Measurements from ENCODE around the gene CALML5.

The CALML5 gene

DNA sequence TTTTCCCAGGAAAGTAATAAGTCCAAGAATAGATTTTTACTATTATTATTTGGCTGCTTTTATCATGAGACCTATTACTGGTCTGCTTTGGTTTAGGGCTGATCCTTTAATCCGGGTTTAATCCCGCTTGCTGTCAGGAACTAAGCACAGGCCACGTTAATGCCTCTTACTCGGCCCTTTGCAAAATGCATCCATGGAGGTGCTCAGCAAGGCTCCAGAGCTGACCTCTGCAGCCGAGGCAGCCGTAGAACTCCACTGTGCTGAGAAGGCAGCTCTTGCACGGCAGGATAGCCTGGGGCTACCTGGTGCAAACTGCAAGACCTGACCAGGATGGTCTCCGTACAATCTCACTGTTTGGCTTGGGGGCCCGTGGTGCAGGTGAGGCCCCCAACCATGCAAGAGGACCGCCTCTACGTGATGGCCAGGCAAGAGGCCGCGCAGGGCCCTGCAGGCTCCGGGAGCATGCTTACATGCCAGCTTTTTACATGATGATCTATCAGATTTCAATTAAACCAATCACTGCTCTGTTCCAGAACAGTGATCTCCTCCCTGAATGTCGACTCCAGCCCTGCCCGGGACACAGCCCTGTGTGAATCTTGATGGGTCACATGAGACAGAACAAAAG lies 15.0 kb upstream of the CALML5 start:
- no peak for DNase-seq

DNA sequence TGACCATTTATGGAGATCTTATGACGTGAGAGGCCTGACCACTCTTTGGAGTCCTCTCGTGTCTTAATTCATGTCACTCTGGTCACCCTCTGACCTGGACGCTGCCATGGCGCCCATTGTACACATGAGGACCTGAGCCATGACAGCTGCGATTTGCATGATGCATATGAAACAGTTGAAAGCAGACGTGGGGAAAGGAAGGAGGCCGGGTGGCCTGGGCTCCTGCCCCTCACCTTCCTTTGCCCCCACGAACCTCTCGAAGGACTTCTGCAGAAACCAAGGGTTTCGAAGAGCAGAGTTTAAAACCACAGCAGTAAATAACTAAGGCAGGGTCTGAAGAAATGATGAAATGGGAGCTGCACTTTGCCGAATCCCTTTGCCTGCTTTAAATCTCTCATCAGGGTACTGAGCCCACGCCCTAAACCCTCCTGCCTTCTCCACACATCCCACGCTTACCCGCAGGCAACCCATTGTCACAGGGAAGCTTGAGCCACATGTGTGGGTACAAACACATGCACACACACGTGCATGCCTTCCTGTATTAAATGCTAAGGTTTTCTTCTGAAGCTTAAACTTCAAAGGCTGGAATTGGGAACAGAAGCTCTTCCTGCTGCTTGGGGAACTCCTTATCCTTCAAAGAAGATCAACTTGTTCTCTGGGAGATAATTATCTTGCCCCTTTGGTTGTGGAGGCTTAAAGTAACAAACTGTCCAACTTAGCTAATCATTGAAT lies 13.7 kb upstream of the CALML5 start:
- DNase-seq, result no peak

DNA sequence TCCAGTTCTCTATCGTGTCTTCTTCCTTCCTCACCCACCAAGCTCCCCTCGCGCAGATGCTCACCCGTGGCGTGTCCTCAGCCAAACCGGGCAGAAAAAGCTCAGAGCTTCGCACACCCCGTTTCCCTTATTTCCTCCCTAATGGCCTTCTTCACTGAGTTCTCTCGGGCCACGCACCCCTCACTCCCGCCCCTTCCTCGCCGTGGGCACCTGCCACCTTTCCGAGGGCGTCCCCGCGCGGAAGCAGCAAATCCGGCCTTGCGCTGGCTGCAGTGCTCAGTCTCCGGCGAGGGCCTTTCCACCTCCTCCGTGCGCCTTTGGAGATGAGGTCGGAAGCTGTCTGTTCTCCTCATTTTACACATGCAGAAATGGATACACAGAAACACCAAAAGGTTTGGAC lies 13.0 kb upstream of the CALML5 start:
- DNase-seq, result no peak

DNA sequence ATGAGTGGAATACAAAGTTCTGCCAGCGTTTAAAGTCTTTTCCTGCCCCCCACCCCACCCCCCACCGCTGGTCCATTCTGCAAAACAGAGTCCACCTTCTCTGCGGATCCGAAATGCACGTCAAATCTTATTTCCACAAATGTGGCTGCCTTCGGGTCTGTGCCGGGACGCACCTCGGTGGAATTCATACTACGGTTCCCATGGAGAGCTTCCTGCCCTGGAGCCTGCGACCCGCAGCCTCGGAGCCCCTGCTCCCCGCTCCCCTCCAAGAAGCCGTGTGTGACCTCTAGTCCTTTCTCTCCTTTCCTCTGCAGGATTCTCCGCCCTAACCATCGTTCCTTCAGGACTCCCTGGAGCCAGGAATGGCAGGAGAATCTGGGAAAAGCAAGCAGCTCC lies 12.5 kb upstream of the CALML5 start:
- no peak for DNase-seq

DNA sequence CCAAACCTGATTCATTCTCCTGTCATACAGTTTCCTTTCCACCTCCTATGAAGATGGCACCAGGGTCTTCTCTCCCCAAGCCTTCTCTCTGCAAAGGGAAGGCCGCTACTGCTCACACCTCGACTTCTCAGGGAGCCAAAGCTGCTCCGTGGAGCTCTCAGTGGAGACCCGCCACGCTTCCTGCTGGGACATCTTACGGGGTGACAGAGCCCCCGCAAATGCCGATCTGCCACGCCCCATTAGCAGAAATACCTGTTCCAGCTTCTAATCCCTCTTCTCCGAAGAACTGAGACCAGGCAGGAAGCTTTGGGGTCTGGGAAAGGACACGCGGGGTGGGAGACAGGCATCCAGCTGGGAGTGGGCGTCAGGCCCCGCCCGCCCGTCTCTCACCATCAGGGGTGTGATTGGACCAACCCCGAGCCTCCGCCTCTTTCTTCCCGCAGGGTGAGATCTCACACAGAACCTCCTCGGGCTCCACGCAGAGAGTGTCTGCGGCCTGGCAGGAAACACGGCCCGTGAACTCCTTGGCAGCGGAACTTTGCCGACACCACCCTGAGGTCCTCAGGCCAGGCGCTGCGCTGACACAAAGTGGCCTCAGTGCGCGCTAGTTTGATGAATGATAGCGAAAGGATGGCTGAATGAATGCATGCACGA lies 12.0 kb upstream of the CALML5 start:
- DNase-seq, result no peak

DNA sequence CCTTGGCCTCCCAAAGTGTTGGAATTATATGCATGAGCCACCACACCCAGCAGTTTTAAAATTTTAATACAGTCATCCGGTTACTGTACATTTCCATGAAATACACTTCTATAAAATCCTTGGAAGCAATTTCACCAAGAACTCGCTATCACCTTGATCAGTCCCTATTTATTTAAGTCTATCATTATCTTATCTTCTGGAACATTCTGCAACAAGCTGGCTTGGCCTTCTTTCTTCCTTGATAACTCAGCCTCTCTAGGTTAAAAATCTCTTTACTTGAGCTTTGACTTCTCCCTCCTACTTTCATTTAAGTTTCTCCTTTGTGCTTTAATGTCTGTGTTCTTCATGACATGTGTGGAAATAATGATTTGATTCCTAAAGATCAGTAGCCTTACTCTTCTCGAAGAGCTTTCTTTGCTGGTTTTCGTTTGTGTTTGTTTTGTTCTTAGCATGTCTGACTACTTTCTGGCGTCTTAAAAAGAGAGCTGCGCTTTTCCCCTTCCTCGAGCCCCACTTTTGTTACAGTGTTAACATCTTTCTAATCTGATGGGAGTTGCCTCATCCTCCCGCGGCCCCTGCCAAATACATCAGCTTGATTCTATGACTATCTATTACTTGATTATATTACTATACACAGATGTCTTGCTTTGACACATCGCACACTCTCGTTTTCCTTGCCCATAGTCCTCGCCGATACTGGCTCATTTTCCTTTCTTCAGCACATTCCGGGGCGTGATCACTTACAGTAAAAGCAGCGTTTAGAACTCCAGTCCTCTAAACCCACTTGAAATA lies 11.1 kb upstream of the CALML5 start:
- DNase-seq, result no peak

DNA sequence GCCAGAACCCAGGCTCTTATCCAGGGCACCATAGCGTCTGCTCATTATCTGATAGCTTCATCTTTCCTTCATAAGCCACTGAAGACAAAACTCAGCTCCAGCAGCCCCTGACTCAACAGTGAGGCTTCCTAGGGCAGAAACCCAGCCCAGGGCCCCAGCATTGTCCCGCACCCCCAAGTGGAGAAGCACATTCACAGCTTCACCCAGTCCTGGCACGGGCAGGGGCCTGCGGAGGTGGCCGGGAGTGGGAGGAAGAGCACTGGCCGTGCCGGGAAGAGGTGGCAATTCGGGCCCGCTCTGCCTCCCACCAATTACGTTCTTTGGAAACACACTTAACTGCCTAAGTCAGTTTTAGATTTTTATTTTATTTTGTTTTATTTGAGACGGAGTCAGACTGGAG lies 10.3 kb upstream of the CALML5 start:
- DNase-seq, result no peak

DNA sequence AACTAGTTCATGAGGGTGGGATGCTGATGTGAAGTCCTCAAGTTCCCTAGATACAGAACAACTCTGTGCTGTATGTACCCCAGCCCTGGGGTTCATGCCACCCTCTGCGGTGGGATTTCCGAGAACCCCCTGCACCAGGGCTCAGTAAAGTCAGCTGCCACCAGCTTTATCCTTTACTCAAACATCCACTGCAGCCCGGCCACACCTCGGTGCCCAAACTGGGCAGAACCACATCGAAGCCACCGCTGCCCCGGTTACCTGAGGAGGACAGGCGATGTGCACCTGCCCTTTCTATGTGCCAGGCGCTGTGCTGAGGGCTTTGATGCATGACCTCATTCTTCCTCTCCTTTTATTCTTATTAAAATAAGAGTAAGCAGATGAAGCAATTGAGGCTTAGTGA lies 9.9 kb upstream of the CALML5 start:
- no peak for DNase-seq

DNA sequence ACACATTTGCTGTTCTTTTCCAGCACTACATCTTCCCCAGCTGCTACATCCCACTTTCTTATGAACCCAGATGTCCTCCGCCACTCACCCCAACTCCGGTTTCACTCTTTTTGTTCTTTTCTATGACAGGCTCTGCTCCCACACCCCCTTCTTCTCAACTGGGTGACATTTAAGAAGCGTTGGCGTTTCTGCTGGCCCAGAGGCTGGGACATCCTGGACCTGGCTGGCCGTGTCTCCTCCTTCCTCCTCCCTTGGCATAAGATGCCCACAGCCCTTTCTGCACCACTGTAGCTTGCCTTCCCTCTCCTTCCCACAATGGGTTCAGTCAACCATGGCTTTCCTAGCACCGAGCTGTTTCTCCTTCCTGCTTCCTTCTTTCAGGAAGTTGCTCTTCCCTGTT lies 9.4 kb upstream of the CALML5 start:
- DNase-seq, result no peak

DNA sequence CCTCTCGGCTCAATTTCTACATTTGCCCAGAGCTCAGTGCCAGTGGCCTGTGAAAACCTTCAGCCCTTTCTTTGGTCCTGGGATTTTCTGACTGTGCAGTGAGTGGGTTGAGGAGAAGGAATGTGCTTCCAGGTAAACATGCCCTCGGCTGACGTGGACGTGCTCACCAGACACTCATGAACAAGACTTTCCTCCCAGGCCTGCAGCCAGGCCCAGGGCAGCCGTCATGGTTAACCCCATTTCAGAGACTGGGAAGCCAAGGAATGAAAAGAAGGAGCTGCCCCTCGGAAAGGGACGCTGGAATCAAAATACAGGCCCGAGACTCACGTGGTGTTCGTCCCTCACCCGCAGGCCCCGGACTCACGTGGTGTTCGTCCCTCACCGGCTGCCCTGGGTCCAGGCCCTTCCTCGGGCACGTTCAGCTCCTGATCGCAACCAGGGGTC lies 8.8 kb upstream of the CALML5 start:
- DNase-seq, result no peak

DNA sequence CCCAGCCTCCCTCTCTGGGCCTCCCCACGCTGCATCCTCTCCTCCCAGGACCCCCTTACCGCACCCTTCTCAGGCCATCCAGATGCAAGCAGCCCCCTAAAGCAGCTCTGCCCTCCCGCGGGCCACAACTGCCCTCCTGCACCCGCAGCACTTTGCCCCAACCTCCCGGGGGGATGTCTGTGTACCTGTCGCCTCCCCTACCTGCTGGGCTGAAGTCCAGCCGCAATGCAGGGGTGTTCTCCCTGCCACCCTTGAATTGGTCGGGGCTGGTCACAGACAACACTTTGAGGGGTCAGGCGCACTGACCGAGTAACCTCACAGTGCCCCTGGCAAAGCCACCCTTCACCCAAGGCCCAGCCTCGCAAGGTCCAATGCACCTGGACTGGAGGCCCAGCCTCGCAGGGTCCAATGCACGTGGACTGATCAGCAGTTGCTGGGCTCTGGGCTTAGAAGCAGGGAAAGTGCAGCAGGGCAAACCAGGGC lies 8.3 kb upstream of the CALML5 start:
- DNase-seq, result no peak

DNA sequence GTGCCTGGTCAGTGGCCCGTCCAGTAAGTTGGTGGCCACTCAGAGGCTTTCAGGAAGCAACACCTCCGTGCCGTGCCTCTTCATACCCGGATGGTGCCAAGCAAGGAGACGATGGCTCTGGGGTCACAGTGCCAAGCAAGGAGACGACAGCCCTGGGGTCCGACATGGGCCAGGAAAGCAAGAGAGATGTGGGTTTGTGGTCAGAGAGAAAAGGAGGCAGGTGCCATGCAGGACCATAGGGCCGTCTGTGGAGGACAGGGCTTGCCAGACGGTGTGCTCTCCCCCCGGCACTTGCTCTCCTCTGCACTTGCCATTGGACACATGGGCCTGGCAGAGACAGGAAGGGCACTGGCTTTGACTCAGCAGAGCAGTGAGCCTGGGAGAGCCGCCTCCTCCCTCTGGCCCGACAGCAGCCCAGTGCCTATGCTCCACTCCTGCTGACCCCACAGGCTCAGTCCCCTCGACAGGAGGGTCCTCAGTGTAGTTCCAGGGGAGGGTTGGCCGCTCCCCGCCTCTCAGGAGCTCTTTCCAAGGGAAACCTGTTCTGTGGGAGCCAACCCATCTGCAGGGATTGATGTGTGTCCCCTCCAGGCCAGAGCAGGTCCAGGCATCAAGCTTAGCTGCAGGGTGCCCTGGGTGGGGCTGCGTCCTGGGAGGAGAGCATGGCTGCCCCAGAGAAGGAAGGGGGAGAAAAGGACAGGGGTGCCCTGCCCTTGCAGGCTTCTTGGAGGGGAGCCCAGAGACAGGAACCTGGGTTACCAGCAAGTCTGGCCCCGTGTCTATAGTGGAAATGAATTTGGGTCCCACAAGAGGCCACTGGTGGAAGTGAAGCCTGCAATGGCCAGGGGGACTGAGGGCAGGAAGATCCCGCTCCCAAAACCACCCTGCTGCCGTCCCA lies 7.6 kb upstream of the CALML5 start:
- no peak for DNase-seq

DNA sequence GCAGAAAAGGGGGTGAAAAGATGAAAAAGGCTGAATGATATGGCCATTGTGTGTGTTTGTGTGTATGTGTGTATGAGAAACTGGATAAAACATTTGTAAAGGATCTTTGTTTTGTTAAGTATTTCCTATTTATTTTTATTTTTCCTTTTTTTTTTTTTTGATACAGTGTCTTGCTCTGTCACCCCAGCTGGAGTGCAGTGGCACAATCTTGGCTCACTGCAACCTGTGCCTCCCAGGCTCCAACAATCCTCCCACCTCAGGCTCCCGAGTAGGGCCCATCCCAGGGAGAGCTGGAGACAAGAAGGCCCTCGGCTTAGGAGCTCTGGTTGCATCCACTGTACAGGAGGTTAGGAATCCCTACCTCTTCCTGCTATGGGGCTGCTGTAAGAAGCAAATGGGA lies 6.9 kb upstream of the CALML5 start:
- DNase-seq, result no peak

DNA sequence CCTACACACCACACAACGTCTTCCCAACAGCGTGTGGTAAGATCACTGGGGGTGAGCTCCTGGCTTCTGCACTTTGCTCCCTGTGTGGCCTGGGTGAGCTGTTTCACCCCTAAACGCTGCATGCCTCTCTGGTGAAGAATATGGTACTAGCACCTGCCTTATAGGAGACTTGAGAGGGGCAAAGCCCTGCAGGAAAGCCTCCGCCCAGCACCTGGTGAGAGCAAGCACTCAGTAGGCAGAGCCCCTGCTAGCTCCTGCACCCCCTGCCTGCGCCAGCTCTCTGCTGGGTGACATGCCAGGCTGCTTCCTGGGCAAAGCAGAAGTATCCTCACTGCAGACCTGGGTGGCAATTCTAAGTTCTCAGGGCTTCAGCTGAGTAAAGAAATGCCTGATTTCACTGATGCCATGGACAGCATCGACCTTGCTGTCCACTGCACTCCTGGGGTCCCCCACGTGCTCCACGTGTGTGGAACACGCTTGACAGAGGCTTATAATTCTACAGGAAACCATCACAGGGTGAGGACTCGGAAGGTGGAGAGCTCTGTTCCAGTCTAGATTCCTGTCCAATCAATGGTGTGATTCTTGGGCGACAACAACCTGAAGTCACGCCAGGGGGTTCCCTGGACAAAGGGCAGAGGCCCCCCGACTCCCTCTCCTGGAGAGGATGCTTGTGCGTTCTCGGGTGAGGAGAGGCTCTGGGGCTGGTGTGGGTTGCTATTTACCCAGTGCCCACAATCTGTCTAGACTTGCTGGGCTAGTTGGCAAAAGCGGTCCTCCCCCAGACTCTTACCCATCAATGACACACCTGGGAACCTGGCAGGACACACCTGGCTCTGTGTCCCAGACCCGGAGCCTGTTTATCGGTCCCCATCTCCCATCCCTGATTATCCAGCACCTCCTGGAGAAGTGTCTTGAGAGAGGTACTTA lies 5.0 kb upstream of the CALML5 start:
- DNase-seq, result no peak

DNA sequence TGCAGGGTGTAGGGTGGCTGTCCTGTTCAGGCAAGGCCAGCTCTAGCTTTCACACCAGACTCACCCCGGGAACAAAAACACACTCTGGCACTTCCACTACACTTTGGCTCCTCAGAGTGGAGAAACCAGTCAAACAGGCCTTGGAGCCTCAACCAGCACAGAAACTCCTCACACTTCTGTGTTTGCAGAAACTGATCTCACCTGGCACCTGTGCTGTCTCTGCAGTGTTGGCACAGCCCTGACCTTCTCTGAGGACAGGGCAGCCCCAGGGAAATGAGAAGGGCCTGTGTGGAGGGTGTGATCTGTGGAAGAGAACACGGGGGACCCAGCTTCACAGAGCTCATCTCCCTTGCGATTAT lies 4.1 kb upstream of the CALML5 start:
- no peak for DNase-seq

DNA sequence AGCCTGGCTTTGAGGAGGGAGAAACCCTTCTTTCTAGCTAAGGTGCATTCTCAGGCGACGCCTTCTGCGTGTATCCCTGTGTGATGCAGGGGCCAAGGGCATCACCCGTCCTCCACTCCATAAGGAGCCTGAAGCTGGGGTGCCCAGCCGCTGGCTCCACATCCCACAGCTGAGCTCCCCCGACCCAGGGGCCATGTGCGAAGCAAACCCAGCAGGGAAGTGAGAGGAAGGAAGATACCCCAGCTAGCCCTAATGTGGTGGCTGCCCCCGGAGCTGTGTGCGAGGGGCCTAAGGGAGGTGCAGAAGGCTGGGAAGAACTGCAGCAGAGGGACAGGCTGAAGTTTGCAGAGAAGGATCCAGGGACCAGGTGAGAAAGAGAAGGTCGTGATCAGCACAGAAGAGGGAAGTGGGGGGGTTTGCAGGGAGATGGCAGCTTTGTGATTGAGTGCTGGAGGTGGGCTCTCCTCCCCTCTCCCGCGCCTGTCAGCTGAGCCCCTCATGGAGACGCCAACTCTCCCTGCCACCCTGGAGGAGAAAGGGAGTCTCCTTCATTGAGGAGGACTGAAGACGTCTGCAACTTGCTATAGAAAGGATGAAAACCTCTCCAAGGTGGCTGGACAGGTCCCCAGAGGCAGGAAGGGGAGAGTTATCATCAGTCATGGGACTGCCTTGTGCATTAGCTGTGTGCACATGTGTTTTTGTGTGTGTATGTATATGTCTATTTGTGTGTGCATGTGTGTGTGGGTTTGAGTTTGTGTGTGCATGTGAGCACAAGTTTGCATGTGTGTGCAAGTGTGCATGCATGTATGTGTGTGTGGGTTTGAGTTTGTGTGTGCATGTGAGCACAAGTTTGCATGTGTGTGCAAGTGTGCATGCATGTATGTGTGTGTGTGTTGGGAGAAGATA lies 3.5 kb upstream of the CALML5 start:
- no peak for DNase-seq

DNA sequence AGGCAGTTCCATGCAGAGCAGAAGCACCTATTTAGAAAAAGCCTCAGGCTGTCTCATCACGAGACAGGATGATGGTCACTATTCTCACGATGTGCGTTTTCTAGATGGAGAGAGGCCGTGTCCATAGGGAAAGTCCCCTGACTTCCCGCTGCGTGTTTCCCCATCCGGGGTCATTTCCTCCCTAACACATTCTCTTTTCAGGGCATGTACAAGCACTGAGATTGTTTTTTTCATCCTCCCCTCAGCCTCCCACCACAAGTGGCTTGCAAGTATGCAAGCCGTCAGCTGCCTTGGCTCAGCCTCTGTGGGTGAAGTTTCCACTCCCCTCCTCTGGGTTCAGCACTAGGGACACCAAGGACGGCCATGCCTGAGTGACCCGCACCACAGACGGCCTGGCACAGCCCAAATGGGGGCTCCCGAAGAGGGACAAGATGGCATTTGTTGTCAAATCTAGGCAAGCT lies 2.7 kb upstream of the CALML5 start:
- DNase-seq, result no peak

DNA sequence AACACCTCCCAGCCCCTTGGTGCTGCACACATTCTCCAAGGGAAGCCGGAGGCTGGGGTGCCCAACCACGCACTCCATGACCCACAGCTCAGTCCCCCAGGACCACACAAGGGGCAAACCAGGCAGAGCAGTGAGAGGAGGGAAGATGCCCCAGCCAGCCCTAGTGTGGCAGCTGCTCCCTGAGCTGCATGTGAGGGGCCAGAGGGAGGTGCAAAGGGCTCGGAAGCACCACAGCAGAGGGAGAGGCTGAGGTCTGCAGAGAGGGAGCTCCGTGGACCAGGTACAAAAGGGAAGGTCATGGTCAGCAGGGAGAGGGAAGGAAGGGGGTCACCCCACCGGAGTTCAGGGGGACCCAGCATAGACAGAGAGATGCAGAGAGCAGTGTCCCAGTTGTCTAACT lies 1.5 kb upstream of the CALML5 start:
- no peak for DNase-seq

DNA sequence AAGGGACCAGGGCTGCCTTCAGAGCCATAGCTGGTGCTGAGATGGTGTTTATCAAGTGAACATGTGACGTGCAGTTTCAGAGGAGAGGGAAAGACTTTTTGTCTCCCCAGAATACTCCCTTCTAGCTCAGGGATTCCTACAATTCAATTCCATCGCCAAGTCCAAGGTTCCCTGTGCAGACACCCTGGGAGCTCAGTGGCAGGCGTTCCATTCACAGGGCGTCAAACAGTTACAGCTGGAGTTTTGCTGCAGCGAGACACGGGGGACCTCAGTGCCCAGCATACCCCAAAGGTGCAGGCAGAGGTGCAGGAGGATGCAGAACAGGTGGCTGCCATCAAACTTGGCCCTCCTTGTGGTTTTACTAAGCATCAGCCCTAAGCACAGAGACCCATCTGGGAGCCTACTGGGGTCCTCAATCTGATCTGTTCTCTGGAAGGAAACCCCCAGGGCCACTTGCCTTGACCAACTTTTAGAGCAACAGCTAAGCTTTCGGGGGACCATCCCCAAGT lies 846 bp upstream of the CALML5 start:
- no peak for DNase-seq
